Bone marrow (tissue), 2 donors: ENCODE data around the gene YTHDC1.
"Not testable (repeated sequence)": the region's sequence is repeated elsewhere in the genome, so short reads cannot be mapped to it uniquely, and the experiment has no call there.

ENCODE experiments used
- DNase-seq, 2 donors: peaks; one replicate each; lab custom pipeline; 2025; lab: John Stamatoyannopoulos, UW

Gene YTHDC1

DNA sequence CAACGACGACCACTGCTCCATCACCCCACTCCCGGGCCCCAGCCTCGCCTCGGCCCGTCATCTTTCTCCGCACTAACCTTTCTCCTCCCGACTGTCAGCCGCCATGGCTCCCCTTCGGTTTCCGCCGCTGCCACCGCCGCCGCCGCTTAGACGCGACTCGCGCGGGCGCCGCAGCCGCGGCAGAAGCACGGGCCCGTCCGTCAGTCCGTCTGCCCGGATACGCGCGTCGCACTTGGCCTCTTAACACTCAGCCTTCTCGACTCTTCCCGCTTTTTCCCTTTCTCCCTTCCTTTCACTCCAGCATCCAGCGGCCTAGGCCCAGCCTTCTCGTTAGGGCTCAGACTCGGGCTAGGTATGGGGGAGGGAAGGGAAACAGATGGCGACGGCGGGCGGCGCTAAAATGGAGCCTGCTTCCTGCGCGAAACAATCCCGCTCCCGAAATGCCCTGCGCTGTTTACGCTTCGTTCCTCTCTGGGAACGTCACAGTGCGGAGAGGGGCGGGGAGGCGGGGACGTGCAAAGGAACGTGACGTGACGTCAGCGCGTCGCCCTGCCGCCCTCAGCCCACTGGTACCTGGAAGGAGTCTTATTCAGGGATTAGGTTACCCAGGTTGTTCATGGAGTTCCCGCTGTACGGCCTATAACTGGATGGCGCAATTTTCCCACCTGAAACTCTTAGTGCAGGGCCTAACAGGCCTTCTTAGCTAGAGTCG lies at the start of gene YTHDC1:
TSS of gene YTHDC1 (minus strand) at position 442 of the 712 bp plus-strand sequence. CDS start at position 105, 337 bp downstream.
- DNase-seq: peak; percentile 77 to 95

- DNase-seq: no peak
These were observed 49.4 kb upstream of the YTHDC1 start for GRCh38 chr4:68399306-68399705.

DNA sequence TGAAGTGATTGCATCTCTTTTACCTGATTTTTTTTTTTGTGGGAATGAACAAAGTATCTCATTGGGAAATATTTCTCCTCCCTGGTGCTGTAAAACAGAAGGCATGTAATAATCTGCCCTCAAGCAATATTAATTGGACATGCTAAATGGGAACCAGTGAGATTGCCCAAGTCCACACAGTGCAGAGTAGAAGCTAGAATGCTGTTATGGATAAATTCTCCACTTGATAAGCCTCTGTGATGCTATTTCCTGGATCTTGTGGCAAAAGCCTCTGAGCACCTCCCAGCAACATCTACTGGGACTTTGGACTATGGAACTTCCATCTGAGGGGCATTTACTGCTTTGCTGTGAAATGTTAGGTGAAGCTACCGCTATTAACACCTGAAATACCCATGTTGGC lies 46.9 kb upstream of the YTHDC1 start:
- no peak for DNase-seq

DNA sequence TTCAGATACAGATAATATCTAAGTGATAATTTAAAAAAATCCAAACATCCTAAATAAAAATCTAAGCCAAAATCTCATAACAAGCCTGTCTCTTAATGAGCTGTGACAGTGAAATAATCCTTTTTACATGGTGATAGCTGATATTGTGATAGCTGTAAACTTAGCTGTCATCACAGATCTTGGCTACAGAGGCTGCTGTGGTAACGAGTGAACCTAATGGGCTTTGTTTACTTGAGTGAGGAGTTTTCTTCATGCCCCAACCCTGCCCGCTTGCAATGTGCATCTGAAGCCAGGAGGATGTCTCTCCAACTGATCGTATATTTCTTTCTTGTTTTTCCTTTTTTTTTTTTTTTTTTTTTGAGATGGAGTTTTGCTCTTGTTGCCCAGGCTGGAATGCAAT lies 41.5 kb upstream of the YTHDC1 start:
- no peak for DNase-seq

- no peak for DNase-seq
These were observed 40.5 kb upstream of the YTHDC1 start for GRCh38 chr4:68390205-68390935.

DNA sequence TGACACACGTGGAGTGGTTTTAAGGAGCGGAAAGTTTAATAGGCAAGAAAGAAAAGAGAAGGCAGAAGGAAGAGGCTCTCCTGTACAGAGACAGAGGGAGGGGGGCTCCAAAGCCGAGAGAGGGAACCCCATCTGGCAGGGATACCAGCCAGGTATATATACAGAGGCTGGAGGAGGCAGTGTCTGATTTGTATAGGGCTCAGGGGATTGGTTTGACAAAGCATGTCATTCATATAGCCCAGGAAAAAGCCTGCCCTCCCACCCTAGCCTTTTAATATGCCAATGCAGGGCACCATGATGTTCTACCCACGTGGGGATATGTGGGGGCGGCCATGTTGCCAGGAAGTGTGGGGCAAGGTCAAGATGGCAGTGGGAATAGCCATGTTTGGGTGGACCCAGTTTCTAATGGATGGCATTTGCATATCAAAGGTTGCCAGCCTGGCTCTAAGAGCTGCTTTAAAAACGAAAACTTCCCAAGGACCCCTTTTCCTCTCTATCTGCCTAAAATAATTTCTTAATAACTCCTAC lies 39.6 kb upstream of the YTHDC1 start:
- not testable (repeated sequence) for DNase-seq

GRCh38 chr4:68388347-68388865 lies 38.5 kb upstream of the YTHDC1 start:
- DNase-seq: no peak

DNA sequence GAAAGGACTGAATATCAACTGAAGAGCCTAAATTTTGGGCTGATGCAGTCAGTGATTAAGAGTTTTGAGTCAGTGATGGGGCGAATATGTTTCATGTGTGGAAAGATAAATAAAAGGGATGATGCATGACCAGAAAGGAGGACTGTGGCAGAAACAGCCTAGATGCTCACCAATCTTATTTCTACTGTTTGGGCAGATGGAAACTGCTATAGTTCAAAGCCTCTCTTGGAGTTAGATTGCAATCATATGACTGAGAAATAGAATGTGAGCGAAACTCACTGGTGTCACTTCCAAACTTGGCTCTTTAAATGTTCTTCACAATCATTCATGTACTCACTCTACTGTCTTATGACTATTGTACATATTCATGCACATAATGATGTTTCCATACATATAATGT lies 35.4 kb upstream of the YTHDC1 start:
- no peak for DNase-seq

DNA sequence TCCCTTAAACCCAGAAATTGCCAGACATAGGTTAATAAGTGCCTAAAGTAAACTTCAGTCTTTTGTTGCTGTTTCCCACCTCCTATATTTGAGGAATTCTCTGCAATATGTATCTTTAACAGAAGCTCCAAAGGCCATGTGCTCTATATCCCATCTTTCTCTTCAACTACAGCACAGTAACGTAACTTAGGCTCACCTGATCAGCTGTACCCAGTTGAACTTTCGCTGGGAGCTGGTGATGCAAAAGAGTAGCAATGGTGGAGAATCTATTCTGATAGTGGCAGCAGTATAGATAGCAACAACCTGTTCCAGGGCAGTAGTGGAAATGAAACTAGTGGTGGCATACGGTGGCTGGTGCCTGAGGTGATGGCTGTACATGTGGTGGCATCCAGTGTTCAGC lies 33.2 kb upstream of the YTHDC1 start:
- no peak for DNase-seq

DNA sequence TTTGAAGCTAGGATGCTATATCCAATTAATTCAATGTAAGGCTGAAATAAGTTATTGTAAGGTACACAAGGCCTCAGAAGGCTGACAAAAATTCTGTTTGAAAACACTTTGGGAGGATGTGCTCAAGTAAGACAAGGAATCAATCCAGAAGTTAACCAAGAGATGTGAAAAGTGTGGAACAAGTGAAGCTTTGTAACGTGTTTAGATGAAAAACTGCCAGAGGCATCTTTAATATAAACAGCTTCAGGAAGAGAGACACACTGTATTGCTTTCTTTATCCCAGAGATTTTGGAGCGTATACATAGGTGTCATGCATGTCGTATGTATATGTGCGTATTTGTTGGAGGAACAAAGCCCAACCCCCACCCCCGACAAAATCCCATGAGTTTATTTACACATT lies 28.3 kb upstream of the YTHDC1 start:
- no peak for DNase-seq

- DNase-seq: peak in 1 of 2 donors; percentile 66
These were observed 26.0 kb upstream of the YTHDC1 start for GRCh38 chr4:68375667-68376559.

GRCh38 chr4:68373513-68373912 lies 23.6 kb upstream of the YTHDC1 start:
- no peak for DNase-seq

DNA sequence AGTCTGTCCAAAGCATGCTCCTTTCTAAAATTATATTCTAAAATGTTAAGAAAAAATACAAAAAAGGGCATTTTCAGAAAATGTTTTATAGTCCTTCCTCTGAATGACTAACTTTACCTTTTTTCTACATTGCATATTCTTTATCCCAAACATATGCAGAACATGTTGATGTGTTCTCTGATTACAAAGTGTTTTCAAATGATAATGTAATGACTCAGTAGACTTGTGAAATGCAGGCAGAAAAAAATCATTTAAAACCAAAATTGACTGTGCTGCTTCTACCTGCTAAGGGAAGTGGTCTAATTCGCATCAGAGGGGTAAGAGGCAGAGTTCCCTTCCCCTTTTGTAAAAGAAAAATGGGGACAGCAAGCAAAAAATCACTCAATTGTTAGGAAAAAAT lies 22.7 kb upstream of the YTHDC1 start:
- DNase-seq: no peak

GRCh38 chr4:68369142-68369805 lies 19.4 kb upstream of the YTHDC1 start:
- no peak for DNase-seq

- DNase-seq: no peak
These were observed 18.8 kb upstream of the YTHDC1 start for GRCh38 chr4:68368691-68369131.

GRCh38 chr4:68367835-68368234 lies 17.9 kb upstream of the YTHDC1 start:
- DNase-seq: no peak

DNA sequence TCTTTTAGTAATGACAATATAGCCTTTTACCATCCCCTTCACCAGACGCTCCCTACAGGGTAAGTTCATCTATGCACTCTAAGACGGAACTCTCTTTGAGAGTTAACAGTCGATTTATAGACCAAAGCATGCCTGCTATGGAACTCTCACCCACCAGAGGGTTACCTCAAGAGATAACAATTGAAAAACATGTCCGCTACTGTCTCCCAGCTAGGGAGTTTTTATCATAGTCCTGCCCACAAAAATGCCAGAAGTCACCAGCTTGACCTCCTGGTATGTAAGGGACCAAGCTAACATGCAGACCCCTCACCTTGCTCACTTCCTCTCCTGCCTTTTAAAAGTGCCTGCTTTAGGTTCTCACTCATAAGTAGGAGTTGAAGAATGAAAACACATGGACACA lies 16.7 kb upstream of the YTHDC1 start:
- no peak for DNase-seq

GRCh38 chr4:68365068-68365467 lies 15.2 kb upstream of the YTHDC1 start:
- DNase-seq: no peak

DNA sequence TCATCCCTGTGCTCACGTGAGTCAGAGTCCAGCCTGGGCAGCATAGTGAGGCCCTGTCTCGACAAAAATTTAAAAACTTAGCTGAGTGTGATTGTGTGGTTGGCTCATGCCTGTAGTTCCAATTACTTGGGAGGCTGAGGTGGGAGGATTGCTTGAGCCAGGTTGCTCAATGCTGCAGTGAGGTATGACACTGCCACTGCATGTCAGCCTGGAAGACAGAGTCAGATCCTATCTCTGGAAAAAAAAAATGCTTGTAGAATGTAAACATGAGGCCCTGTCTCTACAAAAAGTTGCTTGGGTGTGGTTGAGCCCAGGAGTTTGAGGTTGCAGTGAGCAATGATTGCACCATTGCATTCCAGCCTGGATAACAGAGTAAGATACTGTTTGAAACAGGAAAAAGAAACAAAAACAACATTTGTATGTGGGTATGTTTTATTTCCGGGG lies 11.3 kb upstream of the YTHDC1 start:
- no peak for DNase-seq

- DNase-seq: no peak
These were observed 10.5 kb upstream of the YTHDC1 start for GRCh38 chr4:68360231-68360968.

DNA sequence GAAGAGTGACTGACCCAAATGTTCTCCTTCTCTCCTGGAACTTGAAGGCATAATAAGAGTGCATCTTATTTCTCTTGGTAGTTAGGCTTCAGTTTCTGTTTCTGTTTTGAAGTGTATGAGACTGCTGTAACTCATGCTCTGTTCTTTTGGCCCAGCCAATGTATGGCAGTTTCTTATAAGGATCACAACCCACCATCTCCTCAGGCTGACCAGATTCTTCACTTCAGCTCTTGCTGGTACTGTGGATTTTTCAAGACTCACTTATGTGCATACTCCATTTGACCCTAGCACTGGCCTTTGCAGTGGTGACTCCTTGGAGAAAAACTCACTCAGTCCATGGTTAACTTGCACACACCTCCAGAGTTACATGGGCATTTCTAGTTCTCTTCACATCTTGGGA lies 9.6 kb upstream of the YTHDC1 start:
- peak in 1 of 2 donors; percentile 37 for DNase-seq
